AG04449 (cell line): ENCODE measurements around the gene SFTA2.

Experiments
- CTCF ChIA-PET: fragments of 350-600 bp; formaldehyde crosslinking; extraction: SDS; loops from one replicate; lab custom pipeline; 2021; ENCODE audit warnings: antibody characterized with exemption; lab: Yijun Ruan, JAX
- POLR2A ChIA-PET: fragments of 400-600, 350-600 bp; formaldehyde crosslinking; extraction: SDS; loops from one replicate; lab custom pipeline; 2020; ENCODE audit warnings: antibody characterized with exemption, inconsistent platforms; lab: Yijun Ruan, JAX
- DNase-seq: peaks from one replicate; pipeline ENCODE4 v3.0.0-alpha.2; 2010; ENCODE audit warnings: low read depth, low spot score
- H3K4me3 ChIP-seq: 2 replicates; pipeline ENCODE4 v1.5.1; 2011; ENCODE audit warnings: low read depth, mild to moderate bottlenecking, control low read depth, low read length
- TF ChIP-seq, protein P1 (sequence below): IDR thresholded peaks from one replicate; pipeline ENCODE4 v1.5.1; 2011; ENCODE audit warnings: mild to moderate bottlenecking, moderate library complexity, low read length, control low read depth, inconsistent platforms; ENCODE audit not compliant: insufficient read depth; ENCODE audit errors: missing control alignments

SFTA2 gene

DNA sequence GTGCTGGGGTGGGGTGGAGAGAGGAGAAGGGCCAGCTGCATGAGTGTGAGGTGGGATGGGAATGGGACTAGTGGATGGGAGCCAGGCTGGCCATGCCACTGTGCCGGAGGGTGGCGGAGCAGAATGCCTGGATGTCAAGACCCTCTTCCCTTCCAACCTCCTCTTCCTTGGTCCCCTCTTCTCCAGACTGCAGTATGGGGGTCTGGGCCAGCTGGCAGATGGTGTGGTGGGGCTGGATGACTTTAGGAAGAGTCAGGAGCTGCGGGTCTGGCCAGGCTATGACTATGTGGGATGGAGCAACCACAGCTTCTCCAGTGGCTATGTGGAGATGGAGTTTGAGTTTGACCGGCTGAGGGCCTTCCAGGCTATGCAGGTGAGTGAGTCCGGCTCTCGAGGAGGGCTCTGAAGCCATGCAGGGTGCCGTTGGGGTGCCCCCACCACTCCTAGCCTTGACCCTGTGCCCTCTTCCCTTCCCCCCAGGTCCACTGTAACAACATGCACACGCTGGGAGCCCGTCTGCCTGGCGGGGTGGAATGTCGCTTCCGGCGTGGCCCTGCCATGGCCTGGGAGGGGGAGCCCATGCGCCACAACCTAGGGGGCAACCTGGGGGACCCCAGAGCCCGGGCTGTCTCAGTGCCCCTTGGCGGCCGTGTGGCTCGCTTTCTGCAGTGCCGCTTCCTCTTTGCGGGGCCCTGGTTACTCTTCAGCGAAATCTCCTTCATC is 40.0 kb downstream of the SFTA2 start:
- no peak for DNase-seq
- ChIA-PET POLR2A (no interaction called here), CTCF (interaction anchor here (1.0 to 2.3 kb wide), 3 partner anchors 13 to 23 kb away, joined by 3 to 9 read pairs (median 3); no protein-coding TSS in a partner anchor)
- H3K4me3 ChIP-seq = no peak overlapping the region
- TF ChIP-seq, protein P1, sequence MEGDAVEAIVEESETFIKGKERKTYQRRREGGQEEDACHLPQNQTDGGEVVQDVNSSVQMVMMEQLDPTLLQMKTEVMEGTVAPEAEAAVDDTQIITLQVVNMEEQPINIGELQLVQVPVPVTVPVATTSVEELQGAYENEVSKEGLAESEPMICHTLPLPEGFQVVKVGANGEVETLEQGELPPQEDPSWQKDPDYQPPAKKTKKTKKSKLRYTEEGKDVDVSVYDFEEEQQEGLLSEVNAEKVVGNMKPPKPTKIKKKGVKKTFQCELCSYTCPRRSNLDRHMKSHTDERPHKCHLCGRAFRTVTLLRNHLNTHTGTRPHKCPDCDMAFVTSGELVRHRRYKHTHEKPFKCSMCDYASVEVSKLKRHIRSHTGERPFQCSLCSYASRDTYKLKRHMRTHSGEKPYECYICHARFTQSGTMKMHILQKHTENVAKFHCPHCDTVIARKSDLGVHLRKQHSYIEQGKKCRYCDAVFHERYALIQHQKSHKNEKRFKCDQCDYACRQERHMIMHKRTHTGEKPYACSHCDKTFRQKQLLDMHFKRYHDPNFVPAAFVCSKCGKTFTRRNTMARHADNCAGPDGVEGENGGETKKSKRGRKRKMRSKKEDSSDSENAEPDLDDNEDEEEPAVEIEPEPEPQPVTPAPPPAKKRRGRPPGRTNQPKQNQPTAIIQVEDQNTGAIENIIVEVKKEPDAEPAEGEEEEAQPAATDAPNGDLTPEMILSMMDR = no peak

DNA sequence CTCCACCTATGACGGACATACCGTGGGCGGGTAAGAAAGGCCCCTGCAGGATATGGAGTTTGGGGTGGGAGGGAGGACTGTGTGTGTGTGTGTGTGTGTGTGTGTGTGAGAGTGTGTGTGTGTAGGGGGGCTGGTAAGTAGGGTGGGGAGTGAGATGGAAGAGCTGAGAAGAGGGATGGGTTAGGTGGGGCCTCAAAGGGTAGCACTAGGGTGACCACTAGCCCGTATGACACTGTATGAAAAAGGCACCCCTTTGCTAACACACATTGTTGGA is 40.6 kb downstream of the SFTA2 start:
- DNase-seq = no peak
- ChIA-PET POLR2A (no interaction called here), CTCF (interaction anchor here (1.0 to 2.3 kb wide), 4 partner anchors 9 to 24 kb away, joined by 3 to 9 read pairs (median 4); no protein-coding TSS in a partner anchor)
- H3K4me3 ChIP-seq = no peak overlapping the region
- TF ChIP-seq, protein P1 = no peak

DNA sequence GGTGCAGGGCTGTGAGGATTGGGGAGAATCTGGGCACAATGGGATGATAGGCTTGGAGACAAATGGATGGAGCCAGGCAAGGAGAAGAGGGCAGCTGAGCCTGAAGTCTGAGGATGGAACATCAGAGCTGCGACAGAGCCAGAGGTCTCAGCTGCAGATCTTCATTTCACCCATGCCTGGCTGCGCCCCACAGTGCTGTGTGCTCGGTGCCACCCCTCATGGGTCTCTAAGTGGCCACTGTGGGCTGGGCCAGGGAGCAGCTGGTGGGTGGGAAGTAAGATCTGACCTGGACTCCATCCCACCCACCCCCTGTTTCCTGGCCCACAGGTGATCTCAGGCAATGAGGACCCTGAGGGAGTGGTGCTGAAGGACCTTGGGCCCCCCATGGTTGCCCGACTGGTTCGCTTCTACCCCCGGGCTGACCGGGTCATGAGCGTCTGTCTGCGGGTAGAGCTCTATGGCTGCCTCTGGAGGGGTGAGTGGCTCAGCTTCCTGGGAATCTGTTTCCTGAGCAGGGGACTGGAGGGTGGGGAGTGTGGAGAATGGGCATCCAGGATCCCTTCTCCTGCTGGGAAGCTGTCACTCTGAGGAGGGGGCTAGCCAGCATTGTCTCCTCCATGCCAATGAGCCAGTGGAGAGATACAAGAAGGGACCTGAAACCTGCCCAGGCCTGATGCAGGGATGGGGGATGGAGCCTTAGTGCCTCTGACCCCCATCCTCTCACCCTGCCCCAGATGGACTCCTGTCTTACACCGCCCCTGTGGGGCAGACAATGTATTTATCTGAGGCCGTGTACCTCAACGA is 41.1 kb downstream of the SFTA2 start:
- TF ChIP-seq, protein P1 = no peak
- no peak for DNase-seq
- ChIA-PET CTCF (interaction anchor here (1.0 to 2.8 kb wide), 8 partner anchors 8 to 196 kb away, joined by 3 to 18 read pairs (median 8); no protein-coding TSS in a partner anchor), POLR2A (no interaction called here)
- no peak overlapping the region for H3K4me3 ChIP-seq

DNA sequence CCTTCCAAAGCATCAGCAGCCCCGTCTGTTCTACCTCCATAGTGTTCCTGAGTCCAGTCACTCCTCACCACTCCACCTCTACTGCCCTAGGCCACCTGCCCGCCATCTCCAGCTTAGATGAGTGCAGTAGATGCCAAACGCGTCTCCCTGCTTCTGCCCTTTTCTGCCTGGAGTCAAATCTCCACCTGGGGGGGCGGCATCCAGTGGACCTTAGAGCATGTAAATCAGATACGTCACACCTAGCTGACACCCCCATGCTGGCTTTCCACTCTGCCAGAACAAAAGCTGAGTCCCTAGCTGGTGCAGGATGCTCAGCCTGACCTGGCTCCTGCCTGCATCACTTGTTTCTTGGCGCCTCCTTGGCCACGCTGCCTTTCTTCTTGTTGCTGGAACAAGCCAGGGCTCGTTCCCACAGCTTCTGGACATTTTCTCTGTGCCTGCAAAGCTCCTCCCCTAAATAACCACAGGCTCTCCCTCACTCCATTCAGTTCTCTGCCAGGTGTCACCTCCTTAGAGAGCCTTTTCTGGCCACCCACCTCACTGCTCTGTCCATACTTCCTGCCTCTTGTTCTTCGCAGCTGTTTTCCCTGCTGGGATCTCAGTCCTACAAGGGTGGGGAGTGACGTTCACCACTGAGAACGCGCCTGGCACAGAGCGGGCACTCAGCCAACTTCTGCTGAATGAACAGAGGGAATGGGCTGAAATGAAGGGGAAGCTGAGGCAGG is 41.9 kb downstream of the SFTA2 start:
- DNase-seq = no peak
- POLR2A ChIA-PET = no interaction called here
- no peak overlapping the region for H3K4me3 ChIP-seq
- CTCF ChIA-PET = interaction anchor here (0.7 to 3.7 kb wide), 13 partner anchors 8 to 197 kb away, joined by 3 to 18 read pairs (median 6); no protein-coding TSS in a partner anchor
- TF ChIP-seq, protein P1 = no peak

DNA sequence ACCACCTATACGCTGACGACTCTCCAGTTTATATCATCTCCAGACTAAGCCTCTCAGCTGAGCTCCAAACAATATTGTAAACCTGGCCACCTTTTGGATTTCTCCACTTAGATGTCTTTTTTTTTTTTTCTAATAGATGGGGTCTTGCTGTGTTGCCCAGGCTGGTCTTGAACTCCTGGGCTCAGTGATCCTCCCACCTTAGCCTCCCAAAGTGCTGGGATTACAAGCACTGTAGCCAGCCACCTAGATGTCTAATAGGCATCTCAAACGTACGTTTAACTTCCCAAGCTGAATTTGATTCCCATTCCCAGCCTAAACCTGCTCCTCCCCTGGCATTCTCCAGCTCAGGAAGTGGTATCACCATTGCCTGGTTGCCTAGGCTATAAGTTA is 42.5 kb downstream of the SFTA2 start:
- CTCF ChIA-PET = interaction anchor here (0.7 to 3.7 kb wide), 12 partner anchors 9 to 198 kb away, joined by 3 to 18 read pairs (median 8); no protein-coding TSS in a partner anchor
- H3K4me3 ChIP-seq = no peak overlapping the region
- POLR2A ChIA-PET = no interaction called here
- TF ChIP-seq, protein P1 = no peak
- no peak for DNase-seq
